ENCODE results near the gene SPTLC1. TPM values are rescaled to one million over a fixed set of nuclear protein-coding genes. Genes with fewer than 3 reads are reported as not detected.

SPTLC1 gene
- total and polyA plus RNA-seq, 2 of the 13 experiments (the other 11 are each of a cell fraction or from before 2014, with no cell fraction given): 56.2 to 72.5 TPM

DNA sequence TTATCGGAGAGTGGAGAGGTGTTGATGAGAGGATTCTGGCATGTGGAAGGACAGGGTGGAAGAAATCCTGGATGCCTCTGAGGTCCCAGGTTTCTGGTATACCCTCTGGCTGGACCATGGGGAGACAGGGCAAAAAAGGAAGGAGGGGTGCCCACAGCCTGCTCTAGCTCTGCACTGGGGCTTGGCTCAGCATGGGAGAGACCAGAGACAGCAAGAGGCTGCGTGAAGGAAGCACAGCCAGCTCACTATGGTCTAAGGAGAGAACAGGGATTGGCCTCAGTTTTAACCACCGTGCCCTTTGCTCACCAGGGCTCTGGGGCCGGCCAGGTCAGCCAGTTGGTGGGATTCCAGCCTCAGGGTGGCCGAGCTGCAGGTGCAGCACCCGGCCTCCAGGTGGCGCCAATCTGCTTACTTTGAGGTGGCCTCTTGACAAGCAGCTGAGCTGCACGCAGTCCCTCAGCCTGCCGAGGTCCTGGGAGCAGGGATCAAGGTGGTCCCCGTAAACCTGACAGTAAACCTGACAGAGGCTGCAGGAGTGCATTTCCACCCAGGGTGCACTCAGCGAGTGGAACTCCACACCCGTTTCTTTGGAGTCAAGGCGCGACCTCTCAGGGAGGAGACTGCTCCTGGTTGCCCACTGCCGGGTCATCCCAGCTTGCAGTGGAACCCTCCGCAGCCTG is 25.0 kb upstream of the SPTLC1 start (continued):
- TF ChIP-seq RORA (CRISPR knock-in tag; IDR thresholded peaks at IDR 0.05): no peak
- TF ChIP-seq CC2D1A (CRISPR knock-in tag; IDR thresholded peaks at IDR 0.05): no peak
- no peak for TF ChIP-seq RFX5 (IDR thresholded peaks at IDR 0.05; ENCODE audit: low read depth, low read length)
- TF ChIP-seq, protein P1, sequence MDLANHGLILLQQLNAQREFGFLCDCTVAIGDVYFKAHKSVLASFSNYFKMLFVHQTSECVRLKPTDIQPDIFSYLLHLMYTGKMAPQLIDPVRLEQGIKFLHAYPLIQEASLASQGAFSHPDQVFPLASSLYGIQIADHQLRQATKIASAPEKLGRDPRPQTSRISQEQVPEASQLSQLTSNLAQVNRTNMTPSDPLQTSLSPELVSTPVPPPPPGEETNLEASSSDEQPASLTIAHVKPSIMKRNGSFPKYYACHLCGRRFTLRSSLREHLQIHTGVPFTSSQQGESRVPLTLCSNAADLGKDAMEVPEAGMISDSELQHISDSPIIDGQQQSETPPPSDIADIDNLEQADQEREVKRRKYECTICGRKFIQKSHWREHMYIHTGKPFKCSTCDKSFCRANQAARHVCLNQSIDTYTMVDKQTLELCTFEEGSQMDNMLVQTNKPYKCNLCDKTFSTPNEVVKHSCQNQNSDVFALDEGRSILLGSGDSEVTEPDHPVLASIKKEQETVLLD (CRISPR knock-in tag; IDR thresholded peaks at IDR 0.05; ENCODE audit: low read depth): no peak
- TF ChIP-seq, protein P2, sequence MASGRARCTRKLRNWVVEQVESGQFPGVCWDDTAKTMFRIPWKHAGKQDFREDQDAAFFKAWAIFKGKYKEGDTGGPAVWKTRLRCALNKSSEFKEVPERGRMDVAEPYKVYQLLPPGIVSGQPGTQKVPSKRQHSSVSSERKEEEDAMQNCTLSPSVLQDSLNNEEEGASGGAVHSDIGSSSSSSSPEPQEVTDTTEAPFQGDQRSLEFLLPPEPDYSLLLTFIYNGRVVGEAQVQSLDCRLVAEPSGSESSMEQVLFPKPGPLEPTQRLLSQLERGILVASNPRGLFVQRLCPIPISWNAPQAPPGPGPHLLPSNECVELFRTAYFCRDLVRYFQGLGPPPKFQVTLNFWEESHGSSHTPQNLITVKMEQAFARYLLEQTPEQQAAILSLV (CRISPR knock-in tag; IDR thresholded peaks at IDR 0.05; ENCODE audit: borderline replicate concordance): peak; percentile 75; the same call in 1 of the 2 replicates
- TF ChIP-seq ZNF431 (CRISPR knock-in tag; IDR thresholded peaks at IDR 0.05; ENCODE audit: borderline replicate concordance, low read depth): no peak
- no peak for TF ChIP-seq RELA (CRISPR knock-in tag; IDR thresholded peaks at IDR 0.05)
- TF ChIP-seq DR1 (CRISPR knock-in tag; IDR thresholded peaks at IDR 0.05): no peak
- TF ChIP-seq, protein P3, sequence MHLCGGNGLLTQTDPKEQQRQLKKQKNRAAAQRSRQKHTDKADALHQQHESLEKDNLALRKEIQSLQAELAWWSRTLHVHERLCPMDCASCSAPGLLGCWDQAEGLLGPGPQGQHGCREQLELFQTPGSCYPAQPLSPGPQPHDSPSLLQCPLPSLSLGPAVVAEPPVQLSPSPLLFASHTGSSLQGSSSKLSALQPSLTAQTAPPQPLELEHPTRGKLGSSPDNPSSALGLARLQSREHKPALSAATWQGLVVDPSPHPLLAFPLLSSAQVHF (CRISPR knock-in tag; IDR thresholded peaks at IDR 0.05): 0 out of 2 replicates have a peak, but pooled peaks have one; percentile 58
- TF ChIP-seq, protein P4, sequence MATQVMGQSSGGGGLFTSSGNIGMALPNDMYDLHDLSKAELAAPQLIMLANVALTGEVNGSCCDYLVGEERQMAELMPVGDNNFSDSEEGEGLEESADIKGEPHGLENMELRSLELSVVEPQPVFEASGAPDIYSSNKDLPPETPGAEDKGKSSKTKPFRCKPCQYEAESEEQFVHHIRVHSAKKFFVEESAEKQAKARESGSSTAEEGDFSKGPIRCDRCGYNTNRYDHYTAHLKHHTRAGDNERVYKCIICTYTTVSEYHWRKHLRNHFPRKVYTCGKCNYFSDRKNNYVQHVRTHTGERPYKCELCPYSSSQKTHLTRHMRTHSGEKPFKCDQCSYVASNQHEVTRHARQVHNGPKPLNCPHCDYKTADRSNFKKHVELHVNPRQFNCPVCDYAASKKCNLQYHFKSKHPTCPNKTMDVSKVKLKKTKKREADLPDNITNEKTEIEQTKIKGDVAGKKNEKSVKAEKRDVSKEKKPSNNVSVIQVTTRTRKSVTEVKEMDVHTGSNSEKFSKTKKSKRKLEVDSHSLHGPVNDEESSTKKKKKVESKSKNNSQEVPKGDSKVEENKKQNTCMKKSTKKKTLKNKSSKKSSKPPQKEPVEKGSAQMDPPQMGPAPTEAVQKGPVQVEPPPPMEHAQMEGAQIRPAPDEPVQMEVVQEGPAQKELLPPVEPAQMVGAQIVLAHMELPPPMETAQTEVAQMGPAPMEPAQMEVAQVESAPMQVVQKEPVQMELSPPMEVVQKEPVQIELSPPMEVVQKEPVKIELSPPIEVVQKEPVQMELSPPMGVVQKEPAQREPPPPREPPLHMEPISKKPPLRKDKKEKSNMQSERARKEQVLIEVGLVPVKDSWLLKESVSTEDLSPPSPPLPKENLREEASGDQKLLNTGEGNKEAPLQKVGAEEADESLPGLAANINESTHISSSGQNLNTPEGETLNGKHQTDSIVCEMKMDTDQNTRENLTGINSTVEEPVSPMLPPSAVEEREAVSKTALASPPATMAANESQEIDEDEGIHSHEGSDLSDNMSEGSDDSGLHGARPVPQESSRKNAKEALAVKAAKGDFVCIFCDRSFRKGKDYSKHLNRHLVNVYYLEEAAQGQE (IDR thresholded peaks at IDR 0.05; ENCODE audit: borderline replicate concordance in 1 of 2, low read depth in 1 of 2, low read length in 2 of 2): no peak
- TF ChIP-seq ZNF780A (CRISPR knock-in tag; IDR thresholded peaks at IDR 0.05): no peak
- peak; percentile 69; the same call in 1 of the 2 replicates for TF ChIP-seq REPIN1 (CRISPR knock-in tag; IDR thresholded peaks at IDR 0.05; ENCODE audit: borderline replicate concordance, low read depth)
- TF ChIP-seq, protein P5, sequence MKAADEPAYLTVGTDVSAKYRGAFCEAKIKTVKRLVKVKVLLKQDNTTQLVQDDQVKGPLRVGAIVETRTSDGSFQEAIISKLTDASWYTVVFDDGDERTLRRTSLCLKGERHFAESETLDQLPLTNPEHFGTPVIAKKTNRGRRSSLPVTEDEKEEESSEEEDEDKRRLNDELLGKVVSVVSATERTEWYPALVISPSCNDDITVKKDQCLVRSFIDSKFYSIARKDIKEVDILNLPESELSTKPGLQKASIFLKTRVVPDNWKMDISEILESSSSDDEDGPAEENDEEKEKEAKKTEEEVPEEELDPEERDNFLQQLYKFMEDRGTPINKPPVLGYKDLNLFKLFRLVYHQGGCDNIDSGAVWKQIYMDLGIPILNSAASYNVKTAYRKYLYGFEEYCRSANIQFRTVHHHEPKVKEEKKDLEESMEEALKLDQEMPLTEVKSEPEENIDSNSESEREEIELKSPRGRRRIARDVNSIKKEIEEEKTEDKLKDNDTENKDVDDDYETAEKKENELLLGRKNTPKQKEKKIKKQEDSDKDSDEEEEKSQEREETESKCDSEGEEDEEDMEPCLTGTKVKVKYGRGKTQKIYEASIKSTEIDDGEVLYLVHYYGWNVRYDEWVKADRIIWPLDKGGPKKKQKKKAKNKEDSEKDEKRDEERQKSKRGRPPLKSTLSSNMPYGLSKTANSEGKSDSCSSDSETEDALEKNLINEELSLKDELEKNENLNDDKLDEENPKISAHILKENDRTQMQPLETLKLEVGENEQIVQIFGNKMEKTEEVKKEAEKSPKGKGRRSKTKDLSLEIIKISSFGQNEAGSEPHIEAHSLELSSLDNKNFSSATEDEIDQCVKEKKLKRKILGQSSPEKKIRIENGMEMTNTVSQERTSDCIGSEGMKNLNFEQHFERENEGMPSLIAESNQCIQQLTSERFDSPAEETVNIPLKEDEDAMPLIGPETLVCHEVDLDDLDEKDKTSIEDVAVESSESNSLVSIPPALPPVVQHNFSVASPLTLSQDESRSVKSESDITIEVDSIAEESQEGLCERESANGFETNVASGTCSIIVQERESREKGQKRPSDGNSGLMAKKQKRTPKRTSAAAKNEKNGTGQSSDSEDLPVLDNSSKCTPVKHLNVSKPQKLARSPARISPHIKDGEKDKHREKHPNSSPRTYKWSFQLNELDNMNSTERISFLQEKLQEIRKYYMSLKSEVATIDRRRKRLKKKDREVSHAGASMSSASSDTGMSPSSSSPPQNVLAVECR (CRISPR knock-in tag; IDR thresholded peaks at IDR 0.05; ENCODE audit: borderline replicate concordance): peak; percentile 78
- no peak for TF ChIP-seq PHF8 (CRISPR knock-in tag; IDR thresholded peaks at IDR 0.05)
- no peak; the same call in 1 of the 2 replicates for TF ChIP-seq FOXC1 (CRISPR knock-in tag; IDR thresholded peaks at IDR 0.05; ENCODE audit: borderline replicate concordance)
- no peak for TF ChIP-seq SNAPC2 (CRISPR knock-in tag; IDR thresholded peaks at IDR 0.05)
- no peak for TF ChIP-seq RAD51 (IDR thresholded peaks at IDR 0.05; ENCODE audit: borderline replicate concordance)
- 0 out of 2 replicates have a peak, but pooled peaks have one; percentile 49 for TF ChIP-seq MIER3 (CRISPR knock-in tag; IDR thresholded peaks at IDR 0.05; ENCODE audit: borderline replicate concordance)
